DMS114 treated with DMSO at 0.1 percent for 48 hours (cell line): ENCODE measurements around the gene USP20.

Experiments
- DNase-seq: peaks from one replicate; lab custom pipeline; 2025; ENCODE audit not compliant: unreplicated experiment; lab: John Stamatoyannopoulos, UW

Gene USP20

DNA sequence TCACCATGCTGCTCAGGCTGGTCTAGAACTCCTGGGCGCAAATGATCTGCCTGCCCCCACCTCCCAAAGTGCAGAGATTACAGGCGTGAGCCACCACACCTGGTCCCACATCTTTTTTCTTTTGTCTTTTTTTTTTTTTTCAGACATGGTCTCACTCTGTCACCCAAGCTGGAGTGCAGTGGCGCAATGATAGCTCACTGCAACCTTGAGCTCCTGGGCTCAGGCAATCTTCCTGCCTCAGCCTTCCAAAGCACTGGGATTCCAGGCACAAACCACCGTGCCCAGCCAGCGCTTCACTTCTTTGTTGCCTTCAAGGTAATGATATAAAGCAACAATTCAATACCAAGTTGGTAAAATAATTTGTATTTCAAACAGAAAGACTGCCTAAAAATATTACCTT lies 78.8 kb downstream of the USP20 start:
- no peak for DNase-seq

DNA sequence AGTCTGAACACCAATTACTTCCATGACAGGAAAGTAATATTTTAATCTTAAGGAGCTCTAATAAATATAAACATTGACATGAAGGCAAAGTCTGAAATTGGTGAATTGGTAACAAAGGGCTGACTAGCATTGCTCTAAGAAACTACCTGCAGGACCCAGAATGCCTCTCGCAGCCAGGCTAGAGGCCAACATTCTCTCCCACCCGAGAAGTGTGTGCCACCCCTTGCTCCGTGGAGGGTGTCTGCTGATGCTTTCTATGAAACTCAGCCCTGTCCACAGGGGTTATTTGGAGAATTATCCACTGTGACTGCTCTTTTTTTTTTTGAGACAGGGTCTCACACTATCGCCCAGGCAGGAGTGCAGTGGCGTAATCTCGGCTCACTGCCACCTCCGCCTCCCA lies 81.4 kb downstream of the USP20 start:
- no peak for DNase-seq

DNA sequence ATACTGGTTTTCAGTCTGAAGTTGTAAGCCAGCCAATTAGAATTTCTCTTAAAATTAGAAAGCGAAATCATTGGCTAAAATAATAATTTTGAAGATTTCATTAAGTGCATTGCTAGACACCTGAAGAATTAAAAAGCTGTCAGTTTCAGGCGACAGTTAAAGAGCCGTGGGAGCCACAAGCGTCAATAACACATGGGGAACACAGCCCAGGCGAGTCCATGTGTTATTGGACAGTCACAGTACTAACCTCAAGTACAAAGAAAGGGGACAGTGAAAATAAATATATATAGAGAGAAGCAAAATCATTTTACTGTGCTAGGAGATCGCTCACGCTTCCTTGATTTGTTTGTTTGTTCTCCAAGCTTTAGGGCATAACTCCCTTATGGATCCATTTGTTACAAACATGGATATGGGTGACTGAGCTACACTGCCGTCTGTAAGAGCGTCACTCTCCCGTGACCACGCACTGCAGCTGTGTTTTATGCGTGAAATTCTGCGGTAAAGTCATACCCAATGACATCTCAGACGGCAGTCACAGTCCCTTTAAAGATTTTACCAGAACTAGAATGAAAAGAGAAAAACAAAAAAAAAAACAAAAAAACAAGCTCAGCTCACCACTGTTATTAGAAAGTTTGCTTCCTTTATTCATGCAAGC lies 83.2 kb downstream of the USP20 start:
- no peak for DNase-seq

DNA sequence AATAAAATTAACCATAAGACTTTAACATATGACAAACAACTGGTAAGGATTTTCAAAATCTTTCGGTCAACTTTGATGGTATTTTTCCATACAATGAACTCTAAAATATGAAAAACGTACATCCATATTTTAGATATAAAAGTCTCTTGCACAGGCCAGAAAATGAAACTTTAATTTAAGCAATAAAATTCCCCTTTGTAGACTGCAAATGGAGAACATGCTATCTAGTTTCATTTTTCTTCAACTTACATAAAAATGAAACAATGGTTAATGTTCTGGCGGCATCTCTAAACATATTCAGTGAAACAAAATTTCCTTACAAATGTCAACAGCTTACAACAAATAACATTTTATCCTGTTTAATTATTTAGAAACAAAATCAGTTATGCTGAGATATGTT lies 84.0 kb downstream of the USP20 start:
- DNase-seq: no peak

DNA sequence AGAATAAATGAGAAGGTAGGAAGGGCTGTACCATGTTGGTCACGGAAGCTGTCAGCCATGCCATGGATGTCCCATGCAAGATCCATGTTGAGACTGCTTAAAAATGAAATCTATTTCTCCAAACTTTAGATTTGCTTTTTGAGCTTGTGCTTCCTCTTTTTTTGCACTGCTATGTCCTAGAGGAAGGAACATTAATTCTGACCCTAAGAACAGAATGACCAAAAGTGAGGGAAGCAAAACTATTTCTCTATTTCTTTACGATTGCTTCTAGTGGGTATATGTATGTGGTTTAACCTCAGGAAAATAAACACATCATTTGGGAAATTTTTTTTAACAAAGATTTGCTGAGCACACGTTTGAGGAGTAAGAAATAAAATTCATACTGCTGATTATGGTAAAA lies 84.6 kb downstream of the USP20 start:
- no peak for DNase-seq

DNA sequence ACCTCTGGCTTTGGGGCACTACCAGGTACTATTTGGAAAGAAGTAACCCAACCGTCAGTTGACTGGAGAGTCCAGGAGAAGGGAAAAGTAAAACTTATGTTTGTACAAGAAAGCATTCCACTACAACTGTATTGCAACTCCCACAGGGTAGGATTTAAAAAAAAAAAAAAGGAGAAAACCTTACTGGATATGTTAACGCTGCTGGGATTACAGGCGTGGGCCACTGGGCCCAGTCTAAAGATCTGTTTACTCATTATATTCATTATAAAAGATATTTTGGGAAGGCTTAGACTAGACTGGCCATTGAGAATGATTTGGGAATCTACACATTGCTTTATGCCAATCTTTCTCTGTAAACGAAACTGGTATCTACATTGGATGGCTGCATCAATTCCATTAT lies 86.6 kb downstream of the USP20 start:
- DNase-seq: no peak

DNA sequence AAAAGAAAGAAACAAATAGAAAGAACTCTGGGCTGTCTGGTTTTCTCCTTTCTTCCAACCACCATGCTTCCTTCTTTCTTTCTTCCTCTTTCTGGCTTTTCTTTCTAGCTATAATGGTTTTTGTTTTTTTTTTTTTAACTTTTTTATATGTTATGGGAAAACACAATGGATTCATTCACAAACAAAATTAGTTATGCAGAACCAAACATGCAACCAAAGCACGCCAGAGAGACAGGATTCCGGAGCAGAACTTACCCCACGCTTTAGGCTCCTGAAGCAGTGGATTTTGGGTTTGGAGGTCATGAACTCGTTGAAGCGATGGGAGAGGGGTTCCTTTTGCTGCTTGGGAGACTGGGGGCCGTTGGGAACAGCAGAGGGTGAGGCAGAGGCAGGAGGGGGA lies 88.3 kb downstream of the USP20 start:
- DNase-seq: no peak

DNA sequence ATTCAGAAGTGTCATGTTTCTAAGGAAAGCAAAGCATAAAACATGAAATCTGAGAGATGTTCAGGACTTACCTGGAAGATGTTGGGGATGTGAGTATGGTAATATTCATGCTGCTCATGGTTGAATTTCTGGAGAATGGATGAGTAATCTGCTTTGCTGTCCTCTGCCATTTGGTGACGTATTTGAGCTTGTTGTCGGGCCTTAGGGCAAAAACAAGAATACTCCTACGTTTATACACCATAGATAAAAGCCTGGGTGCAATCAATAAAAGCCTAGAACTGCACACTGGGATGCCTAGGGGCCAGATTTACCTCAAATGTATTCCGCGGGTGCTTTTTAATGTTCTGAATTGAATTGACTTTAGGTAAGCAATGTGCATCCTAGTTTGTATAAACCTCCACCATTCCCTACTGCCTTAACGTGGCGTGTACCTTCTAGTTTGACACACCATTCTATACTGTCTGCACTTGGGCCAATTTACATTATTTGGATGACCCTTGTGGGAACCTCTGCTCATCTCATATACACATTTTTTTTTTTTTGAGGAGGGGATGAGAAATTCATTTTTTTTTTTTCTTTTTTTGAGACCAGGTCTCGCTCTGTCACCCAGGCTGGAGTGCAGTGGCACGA lies 94.4 kb downstream of the USP20 start:
- DNase-seq: no peak

DNA sequence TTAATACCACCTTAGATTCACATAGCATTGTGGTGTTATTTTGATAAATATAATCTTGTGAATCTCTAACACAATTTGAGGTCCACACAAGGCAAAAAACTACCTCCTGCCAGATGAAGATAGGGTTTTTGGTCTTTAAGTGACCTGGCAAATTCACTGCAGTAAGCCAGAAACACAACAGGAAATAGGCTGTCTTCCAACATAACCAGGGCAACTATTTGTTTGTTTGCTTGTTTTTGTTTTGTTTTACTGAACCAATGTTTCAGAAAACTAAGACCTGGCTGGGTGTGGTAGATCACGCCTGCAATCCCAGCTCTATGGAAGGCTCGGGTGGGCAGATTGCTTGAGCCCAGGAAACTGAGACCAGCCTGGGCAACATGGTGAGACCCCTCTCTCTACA lies 95.5 kb downstream of the USP20 start:
- DNase-seq: no peak
